Epithelial cell of proximal tubule (primary cell): Measurements from ENCODE around the gene MPPED2. TPM values are rescaled to one million over a fixed set of nuclear protein-coding genes. Genes with fewer than 3 reads are reported as not detected.

ENCODE experiments used
- DNase-seq: peaks from one replicate; pipeline ENCODE4 v3.0.0-alpha.2; 2011; ENCODE audit warnings: low read depth
- H3K4me3 ChIP-seq: 2 replicates; pipeline ENCODE4 v1.5.1; 2011; ENCODE audit warnings: low read depth, mild to moderate bottlenecking, low read length
- total RNA-seq: library from RNA; depleted of rRNA; stranded (reverse); fragments of >200 nt; gene quantifications from 2 replicates; pipeline ENCODE4 v1.2.3, GENCODE V29; 2015
- TF ChIP-seq, protein P1 (sequence below): conservative IDR thresholded peaks from 2 replicates; pipeline ENCODE4 v1.5.1; 2012; ENCODE audit warnings: low read depth, mild to moderate bottlenecking, low read length

The MPPED2 gene
- total RNA-seq, 1 donor from 2014 or later = 0.17 TPM

DNA sequence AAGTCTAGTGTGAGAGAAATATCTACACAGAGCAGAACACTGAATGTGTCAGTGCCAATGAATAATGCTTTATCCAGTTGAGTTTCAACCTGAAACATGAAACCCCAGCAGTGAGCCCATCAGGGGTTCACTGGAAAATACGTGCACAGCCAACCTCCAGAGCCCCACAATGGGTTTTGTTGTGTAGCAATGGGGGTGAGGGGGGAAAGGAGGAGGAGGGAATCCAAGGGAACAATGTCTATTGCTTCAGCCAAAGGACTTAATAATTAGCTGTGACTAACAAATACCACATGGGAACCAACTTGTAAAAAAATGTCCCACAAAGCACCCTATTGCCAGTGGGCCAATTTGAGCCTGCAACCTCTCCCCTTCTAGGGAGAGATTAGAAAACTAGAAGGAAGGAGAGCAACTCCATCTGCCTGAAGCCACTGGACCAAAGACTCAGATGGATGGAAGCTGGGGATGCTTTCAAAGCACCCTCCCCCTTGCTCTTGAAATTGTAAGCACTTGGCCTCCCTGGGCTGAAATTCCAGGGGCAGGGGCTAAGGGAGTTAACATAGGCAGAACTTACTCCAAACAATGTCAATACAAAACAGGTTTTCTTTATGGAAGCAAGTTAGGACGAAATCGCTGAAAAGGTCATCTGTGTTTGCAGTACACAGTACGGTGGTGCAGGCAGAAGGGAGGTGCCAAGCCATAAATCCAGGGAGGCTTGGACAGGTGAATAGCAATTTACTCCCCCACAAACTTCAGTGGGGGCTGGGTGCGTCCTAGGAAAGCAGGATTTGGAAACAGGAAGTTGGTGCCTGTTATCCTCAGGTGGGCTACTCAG lies 163.5 kb downstream of the MPPED2 start:
- DNase-seq = no peak
- TF ChIP-seq, protein P1, sequence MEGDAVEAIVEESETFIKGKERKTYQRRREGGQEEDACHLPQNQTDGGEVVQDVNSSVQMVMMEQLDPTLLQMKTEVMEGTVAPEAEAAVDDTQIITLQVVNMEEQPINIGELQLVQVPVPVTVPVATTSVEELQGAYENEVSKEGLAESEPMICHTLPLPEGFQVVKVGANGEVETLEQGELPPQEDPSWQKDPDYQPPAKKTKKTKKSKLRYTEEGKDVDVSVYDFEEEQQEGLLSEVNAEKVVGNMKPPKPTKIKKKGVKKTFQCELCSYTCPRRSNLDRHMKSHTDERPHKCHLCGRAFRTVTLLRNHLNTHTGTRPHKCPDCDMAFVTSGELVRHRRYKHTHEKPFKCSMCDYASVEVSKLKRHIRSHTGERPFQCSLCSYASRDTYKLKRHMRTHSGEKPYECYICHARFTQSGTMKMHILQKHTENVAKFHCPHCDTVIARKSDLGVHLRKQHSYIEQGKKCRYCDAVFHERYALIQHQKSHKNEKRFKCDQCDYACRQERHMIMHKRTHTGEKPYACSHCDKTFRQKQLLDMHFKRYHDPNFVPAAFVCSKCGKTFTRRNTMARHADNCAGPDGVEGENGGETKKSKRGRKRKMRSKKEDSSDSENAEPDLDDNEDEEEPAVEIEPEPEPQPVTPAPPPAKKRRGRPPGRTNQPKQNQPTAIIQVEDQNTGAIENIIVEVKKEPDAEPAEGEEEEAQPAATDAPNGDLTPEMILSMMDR = no peak
- H3K4me3 ChIP-seq = no peak overlapping the region

DNA sequence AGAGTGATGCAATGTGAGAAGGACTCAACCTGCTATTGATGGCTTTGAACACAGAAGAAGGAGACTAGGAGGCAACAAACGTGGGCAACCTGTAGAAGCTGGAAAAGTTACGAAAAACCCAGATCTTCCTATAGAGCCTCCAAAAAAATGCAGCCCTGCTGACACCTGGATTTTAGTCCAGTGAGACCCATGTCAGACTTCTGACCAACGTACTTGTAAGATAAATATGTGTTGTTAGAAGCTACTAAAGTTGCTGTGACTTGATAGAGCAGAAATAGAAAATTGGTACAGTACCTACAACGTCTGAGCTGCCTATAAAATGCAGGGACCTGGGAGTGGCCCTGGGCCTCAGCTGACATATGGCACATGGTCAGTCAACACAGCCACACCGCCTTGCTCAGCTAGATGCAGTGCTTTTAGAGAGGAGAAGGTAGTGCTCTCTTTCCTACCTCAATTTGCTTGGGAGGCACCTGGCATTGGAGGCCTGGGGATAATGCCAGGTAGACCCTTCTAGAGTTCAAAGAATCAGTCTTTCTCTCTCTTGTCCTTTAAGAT lies 165.8 kb downstream of the MPPED2 start:
- no peak overlapping the region for H3K4me3 ChIP-seq
- DNase-seq = no peak
- TF ChIP-seq, protein P1 = no peak

DNA sequence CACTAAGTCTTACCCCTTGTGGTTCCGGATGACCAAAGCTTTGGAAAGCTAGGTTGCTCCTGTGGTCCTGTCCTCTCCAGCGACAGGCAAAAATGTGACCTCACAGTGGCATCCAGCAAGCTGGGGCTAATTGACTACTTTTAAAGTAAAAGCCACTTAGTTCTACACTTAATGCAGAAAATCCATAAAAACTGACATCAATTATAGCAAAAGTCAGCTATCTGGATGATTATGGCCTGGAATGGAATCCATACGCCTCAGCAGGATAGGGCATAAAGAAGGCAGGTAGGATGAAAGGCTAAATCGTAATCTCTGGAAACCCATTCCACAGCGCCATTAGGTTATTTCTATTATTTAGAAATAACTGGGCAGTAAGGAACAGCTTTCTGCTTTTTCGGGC lies 171.3 kb downstream of the MPPED2 start:
- H3K4me3 ChIP-seq = no peak overlapping the region
- TF ChIP-seq, protein P1 = no peak
- no peak for DNase-seq

DNA sequence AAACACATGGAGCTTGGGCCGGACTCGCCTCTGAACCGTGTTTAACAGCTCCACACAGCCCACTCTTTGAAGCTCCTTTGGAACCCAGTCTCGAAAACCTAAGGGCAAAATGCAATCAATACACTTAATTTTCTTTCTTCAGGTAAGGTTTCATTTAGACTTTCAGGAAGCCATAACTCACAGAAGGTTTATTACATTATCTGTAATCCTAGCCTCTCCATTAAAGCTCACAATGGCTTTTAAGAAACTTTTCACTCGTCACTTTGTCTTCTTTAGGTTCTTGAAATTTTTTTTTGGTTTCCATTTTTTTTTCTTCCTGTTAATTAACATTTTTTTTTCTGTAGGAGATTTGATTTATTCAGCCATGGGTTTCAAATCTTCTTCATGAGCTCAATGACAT lies 171.9 kb downstream of the MPPED2 start:
- DNase-seq = no peak
- TF ChIP-seq, protein P1 = no peak
- no peak overlapping the region for H3K4me3 ChIP-seq

DNA sequence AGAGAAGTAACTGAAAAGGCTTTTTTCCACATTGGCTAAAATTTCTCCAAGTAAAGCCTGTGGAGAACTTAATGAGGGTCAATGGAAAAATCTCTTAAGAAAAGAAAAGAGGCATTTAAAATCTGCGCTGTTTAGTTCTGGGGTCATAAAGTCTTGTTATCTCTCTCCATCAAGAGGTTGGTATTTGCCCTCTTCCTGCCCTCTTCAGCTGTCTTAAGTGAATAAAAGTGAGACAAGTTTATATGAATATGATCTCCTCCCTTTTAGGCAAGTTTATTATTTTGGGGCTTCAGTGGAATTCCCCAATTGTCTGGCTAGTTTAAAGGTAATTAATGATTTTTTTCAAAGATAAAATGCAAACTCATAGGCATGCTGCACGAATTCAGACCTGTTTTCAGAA lies 173.6 kb downstream of the MPPED2 start:
- H3K4me3 ChIP-seq = no peak overlapping the region
- DNase-seq = no peak
- TF ChIP-seq, protein P1 = no peak

DNA sequence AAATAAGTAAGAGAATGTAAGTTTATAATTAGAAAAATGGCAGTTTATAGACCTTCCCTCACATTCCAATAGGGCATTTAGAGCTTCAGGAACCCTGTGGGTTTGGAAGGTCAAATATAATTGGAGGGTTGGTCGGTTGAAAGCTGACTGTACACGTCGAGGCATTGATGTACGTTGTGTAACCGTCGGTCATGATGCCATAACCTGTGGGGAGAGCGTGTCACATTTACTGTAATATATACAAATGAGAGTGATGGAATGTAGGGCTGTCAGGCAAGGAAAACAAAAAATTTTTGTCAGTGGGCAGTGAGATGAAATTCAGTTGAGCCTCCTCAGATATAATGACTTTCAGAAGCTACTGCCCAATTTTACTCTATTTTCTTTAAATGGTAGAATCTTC lies 174.8 kb downstream of the MPPED2 start:
- TF ChIP-seq, protein P1 = no peak
- no peak for DNase-seq
- H3K4me3 ChIP-seq = no peak overlapping the region
